Stimulated activated CD8-positive, alpha-beta memory T cell treated with anti-CD3 and anti-CD28 coated beads, Interleukin-4, amount 100 ng/mL, for 4 hours (primary cell): ENCODE results near the gene ARHGAP9.

ENCODE experiments used
- DNase-seq, 2 donors: peaks; one replicate each; pipeline ENCODE4 v3.0.0-alpha.2; 2020; ENCODE audit warnings: low read depth in 2 of 2, low spot score in 1 of 2

The ARHGAP9 gene

DNA sequence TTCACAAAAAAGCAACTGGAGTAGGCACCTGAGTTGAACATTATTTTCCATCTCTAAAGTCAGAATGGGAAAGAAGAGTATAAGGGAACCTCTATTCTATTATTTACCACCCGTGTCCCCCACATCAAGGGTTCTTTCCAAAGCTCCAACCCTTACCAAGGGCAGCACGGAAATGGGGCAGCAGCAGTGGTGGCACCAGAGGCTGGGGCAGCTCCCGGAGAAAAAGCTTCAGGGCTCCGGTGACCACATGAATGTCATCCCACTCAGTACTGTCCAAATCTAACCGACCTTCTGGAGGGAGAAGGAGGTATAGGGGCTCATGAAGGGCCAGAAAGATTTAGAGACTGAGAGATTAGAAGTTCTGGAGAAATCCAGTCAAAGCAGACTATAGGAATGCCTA, 5.8 kb downstream of the ARHGAP9 start:
- DNase-seq = no peak

DNA sequence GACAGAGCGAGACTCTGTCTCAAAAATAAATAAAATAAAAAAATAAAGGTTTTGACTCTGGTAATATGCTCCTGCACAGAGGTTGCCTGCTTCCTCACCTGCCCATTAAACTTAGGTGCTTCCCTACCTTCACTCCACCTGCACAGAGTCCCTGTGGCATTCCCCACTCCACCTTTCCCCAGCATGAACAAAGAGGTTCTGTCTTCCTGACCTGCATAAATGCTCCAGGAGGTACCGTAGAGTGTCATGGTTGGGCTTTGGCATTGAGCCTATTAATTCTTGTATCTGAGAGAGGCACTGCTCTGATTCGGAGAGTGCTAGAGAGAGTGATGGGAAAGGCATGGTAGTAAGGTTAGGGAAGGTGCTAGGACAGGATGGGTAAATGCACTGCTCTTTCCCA, 6.3 kb downstream of the ARHGAP9 start:
- DNase-seq = no peak

GRCh38 chr12:57472391-57472790, 7.3 kb downstream of the ARHGAP9 start:
- no peak for DNase-seq

GRCh38 chr12:57471661-57472060, 8.0 kb downstream of the ARHGAP9 start:
- DNase-seq = no peak

DNA sequence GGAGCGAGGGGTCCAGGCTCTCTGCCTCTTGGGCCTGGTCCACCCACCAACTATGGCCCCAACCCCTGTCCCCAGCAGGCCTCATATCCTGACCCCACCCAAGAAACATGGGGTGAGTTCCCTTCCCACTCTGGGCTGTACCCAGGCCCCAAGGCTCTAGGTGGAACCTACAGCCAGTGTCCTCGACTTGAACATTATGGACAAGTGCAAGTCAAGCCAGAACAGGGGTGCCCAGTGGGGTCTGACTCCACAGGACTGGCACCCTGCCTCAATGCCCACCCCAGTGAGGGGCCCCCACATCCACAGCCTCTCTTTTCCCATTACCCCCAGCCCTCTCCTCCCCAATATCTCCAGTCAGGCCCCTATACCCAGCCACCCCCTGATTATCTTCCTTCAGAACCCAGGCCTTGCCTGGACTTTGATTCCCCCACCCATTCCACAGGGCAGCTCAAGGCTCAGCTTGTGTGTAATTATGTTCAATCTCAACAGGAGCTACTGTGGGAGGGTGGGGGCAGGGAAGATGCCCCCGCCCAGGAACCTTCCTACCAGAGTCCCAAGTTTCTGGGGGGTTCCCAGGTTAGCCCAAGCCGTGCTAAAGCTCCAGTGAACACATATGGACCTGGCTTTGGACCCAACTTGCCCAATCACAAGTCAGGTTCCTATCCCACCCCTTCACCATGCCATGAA, 8.6 kb downstream of the ARHGAP9 start:
- DNase-seq = no peak

- no peak for DNase-seq
Observed at GRCh38 chr12:57470286-57470969, 9.2 kb downstream of the ARHGAP9 start.

GRCh38 chr12:57469296-57470164, 10.1 kb downstream of the ARHGAP9 start:
- DNase-seq = no peak

- DNase-seq = no peak
Observed at GRCh38 chr12:57467915-57468314, 11.8 kb downstream of the ARHGAP9 start.

DNA sequence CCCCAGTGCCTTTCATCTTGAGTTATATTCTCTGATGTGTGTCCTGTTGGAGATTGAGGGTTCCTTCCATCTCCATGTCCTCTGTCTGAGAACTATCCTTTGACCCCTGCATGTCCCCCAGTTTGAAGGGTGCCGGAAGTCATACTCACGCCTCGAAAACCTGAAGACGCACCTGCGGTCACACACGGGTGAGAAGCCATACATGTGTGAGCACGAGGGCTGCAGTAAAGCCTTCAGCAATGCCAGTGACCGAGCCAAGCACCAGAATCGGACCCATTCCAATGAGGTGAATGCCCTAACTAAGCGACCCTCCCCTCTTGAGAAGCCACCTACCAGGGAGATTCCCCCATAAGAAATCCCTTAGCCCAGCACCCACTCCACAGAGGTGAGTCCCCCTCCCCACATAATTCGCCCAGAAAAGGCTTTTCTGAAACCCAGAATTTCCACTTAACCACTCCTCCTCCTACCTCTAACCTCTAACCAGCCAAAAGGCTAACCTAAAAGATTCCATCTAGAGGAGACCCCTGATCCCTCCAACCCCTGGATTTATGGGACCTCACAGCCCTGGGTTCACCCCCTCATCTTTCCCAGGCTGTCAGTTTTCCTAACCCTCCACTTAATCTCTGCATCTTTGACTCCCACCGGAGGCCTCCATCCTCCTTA, 12.3 kb downstream of the ARHGAP9 start:
- no peak for DNase-seq

GRCh38 chr12:57465747-57466505, 13.7 kb downstream of the ARHGAP9 start:
- no peak for DNase-seq

- DNase-seq = no peak
Observed at GRCh38 chr12:57465030-57465746, 14.5 kb downstream of the ARHGAP9 start.

- no peak for DNase-seq
Observed at GRCh38 chr12:57464569-57464968, 15.1 kb downstream of the ARHGAP9 start.

- DNase-seq = no peak
Observed at GRCh38 chr12:57462912-57463253, 16.8 kb downstream of the ARHGAP9 start.

DNA sequence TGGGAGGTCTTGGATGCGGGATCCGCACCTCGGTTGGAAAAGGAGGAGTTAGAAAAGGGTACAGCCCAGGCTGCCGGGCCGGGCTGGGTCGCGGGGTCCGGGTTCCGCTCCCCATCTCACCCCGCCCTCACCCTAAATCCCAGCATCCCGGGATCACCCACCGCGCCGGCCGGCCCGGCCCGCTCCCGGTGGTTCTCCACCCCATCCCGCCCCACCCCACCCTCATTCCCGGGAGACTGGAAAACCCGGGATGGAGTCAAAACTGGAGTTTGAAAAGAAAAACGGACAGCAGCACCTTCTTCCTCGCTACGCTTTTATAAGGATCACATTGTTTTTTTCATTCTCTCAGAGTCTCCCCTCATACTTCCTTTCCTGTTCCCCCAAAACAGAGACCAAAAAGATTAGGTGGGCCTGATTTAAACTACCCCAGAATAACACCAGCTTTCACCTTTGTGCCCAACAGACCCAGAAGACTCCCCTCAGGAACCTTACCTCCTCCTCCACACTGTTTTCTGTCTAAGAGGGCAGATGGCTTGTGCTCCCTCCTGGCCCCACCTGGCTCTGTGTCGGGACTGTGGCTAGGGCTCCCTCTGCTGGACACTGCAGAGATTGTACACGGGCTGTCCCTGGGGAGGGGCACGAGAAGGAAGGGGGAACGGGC, 17.3 kb downstream of the ARHGAP9 start:
- peak; percentile 73 to 83 for DNase-seq

GRCh38 chr12:57461917-57462250, 17.8 kb downstream of the ARHGAP9 start:
- DNase-seq = no peak

DNA sequence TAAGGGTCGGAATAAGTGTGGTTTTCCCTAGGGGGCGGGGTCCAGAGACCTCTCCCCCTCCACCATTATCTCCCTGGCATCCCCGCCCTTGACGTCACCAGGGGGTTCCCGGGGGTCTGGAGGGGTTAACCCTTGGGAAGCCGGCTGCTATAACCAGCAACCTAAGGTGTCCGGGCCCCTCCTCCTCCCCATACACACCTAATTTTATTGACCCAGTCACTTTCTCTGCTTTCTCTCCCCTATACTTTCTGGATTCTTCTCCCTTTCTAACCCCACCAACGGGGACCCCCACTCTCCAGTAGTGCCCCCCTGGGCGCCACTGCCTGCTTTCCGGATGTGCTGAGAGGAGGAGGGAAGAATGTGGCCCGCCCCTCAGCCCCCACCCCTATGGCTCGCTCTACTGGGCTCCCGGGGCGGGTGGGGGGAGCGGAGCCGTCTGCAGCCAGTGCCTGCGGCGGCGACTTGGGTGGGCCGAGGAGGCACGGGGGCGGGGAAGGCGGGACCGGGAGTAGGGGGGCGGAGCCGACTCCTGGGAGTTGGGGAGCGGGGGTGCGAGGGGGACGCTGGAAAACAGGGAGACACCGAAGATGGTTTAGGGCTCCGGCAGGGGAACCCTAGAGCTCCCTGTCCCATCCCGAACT, 18.3 kb downstream of the ARHGAP9 start:
- no peak for DNase-seq

DNA sequence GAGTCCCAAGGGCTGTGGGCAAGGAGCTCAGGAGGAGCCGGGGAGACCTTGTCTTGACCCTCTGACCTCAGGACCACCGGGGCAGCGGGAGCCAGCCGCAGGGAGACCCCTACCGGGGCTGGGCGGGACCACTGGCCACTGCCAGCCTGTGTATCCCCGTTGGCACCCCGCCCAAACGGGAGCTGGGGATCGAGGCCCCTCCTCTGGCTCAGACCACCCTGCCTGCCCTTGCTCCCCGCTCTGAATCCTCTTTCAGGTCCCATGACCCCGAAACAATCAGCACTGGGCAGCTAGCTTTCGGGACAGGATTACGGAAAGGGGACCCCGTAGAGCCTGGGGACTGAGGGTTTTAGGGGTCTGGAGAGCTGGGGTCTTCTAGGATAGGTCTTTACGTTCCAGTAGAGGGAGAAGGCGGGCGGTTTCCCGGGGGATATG, 18.8 kb downstream of the ARHGAP9 start:
- no peak for DNase-seq

DNA sequence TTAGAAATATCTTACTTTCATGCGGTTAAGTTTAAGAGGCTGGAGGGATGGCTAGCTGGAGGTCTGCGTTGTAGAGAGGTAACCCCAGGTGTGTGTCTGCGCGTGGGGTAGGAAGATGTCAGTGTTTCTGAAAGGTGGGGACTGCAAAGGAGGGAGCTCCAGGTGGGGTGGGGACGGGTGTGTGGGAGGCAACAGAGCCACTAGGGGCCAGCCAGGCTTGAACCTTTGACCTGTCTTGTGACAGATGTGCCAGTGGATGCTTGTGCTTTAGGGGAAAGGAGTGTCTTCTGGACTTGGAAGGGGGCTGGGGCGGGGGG, 19.2 kb downstream of the ARHGAP9 start:
- DNase-seq = no peak

DNA sequence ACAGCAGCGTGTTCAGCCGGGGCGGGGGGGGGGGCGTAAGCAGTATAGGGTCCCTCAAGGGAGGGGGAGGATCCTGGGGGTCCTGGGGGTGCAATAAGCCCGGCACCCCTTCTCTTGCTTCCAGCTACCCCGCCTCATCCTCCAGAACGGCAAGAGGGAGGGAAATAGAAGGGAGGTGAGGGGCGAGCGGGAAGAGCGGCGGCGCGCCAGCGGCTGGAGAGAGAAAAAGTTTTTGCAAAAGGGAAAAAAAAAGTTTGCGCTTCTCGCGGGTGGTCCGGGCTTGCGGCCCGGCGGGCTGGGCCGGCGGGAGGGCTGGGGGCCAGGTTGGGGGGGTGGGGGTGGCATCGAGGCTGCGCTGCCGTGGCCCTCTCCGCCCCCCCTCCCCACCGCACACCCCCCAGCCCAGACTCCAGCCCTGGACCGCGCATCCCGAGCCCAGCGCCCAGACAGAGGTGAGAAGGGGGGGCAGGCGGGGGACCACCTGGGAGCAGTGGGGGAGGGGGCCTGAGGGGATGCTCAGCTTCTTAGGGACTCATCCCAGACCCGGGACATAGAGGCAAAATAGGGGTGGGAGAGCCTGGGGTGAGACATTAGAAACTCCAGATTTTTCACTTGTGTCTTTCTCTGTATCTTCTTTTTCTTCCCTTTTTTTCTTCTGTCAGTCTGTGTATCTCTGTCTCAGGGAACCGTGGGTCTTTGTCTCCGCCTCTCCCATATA, 19.8 kb downstream of the ARHGAP9 start, which contains the start of gene GLI1:
TSS of gene GLI1 (plus strand) at position 36 of the 718 bp plus-strand sequence. CDS start 3,907 bp downstream, outside the sequence.
- no peak for DNase-seq
